Measurements from ENCODE around the gene NUMBL.
"Not testable (repeated sequence)": the region's sequence is repeated elsewhere in the genome, so short reads cannot be mapped to it uniquely, and the experiment has no call there.

NUMBL gene

DNA sequence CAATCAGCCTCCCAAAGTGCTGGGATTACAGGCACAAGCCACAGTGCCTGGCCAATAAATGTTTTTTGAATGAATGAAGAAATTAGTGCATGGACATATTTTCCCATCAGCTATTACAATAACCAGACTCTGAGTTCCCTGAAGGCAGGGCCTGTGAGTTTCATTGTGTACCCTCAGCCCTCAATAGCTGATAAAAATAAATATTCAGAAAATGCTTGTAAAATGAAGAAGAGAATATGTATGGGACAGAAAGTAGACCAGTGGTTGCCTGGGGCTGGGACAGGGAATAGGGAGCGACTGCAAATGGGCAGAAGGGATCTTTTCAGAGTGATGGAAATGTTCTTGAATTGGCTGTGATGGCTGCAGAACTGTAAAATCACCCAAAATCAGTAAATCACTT lies 28.8 kb downstream of the NUMBL start:
- DNase-seq: no peak

DNA sequence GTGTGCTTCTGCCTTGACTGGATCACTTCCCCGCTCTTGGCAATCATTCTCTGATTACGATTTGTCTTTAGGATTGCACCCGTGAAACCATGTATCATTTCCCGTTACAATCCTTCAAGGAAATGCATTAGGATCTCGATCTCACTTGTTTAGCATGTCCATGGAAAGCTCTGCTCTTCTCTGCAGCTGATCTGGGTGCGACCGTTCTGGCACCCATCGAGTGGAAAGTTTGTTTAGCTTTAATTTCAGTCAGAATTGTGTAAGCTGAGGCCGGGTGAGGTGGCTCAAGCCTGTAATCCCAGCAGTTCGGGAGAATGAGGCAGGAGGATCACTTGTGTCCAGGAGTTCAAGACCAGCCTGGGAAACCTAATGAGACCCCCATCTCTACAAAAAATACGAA lies 30.9 kb downstream of the NUMBL start:
- DNase-seq: no peak

DNA sequence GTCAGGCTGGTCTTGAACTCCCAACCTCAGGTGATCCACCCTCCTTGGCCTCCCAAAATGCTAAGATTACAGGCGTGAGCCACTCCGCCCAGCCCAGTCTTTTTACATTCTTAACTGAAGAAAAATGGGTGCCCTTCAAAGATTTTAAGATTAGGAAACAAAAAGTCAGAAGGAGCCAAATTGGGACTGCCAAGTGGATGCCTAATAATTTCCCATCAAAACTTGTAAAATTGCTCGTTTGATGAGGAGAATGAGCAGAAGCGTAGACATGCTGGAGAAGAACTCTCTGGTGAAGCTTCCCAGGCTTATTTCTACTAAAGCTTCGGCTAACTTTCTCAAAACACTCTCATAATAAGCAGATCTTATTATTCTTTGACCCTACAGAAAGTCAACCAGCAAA lies 31.3 kb downstream of the NUMBL start:
- DNase-seq: no peak

DNA sequence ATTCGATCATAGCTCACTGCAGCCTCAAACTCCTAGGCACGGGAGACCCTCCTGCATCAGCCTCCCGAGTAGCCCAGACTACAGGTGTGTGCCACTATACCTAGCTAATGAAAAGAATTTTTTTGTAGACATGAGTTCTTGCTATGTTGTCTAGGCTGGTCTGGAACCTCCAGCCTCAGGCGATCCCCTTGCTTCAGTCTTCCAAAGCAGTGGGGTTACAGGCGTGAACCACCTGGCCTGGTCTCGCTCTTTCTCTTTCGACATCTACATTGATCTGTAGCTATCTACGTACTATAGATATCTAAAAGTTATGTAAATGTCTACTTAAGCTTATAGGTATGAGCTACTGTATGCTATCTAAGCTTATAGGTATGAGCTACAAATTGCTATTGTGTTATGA lies 32.4 kb downstream of the NUMBL start:
- DNase-seq: no peak

DNA sequence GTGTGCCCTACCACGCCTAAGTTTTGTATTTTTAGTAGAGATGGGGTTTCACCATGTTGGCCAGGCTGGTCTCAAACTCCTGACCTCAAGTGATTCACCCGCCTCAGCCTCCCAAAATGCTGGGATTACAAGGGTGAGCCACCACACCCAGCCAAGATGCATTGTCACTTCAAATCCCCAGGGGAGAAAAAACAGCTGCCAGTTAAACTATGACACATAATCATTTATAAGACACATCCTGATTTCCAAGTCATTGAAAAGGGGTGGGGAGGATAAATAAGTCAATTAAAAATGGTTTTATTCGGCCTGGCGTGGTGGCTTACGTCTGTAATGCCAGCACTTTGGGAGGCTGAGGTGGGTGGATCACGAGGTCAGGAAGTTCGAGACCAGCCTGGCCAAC lies 34.8 kb downstream of the NUMBL start:
- not testable (repeated sequence) for DNase-seq

DNA sequence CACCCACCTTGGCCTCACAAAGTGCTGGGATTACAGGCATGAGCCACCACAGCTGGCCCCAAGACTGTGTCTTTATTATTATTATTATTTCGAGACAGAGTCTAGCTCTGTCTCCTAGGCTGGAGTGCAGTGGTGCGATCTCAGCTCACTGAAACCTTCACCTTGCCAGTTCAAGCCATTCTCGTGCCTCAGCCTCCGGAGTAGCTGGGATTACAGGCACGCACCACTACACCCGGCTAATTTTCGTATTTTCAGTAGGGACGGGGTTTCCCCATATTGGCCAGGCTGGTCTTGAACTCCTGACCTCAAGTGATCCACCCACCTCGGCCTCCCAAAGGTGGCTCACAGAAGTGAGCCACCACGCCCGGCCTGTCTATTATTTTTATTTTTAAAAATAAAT lies 38.1 kb downstream of the NUMBL start:
- not testable (repeated sequence) for DNase-seq

DNA sequence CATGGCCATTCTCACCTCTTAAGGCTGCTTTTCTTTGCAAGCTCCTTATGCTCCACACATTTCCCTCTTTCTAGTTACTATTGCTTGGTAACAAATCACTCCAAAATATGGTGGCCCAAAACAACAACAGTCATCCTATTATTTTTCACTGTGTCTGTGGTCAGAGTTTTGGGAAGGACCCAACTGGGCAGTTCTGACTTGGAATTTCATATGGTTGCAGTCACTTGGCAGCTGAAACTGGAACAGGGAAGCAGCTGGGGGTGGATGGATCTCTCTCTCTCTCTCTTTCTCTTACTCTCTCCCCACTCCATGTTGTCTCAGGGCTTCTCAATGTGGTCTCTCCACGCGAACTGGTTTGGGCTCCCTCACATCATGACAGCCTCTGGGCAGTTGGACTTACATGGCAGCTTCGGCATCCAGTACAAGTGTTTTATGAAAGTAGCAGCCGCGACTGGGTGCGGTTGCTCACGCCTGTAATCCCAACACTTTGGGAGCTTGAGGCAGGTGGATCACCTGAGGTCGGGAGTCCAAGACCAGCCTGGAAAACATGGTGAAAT lies 39.6 kb downstream of the NUMBL start:
- DNase-seq: no peak

DNA sequence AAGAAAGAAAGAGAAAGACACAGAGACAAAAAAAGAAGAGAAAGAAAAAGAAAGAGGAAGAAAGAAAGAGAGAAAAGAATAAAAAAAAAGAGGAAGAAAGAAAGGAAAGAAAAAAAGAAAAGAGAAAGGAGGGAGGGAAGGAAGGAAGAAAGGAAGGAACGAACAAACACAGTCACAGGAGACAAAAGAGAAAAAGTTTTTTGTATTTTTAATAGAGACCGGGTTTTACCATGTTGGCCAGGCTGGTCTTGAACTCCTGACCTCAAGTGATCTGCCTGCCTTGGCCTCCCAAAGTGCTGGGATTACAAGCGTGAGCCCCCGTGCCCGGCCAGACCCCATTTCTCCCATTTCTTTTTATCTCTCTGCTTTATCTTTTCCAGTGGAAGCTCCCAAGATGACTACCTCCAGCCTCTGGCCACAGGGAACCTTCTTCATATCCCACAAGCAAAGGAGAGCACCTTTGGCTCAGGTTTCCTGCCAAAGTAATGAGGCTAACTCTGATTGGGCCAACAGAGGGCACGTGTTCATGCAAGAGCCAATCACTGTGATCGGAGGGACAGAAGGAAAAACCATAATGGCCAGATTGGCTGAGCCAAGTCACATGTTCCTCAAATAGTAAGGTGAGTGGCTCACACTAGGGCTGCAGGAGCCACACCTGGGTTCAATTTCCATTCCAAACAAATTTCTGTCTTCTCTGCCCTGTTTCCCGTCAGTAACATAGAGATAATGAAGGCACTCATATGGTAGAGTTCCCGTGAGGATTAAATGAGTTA lies 40.4 kb downstream of the NUMBL start:
- DNase-seq: not testable (repeated sequence)

DNA sequence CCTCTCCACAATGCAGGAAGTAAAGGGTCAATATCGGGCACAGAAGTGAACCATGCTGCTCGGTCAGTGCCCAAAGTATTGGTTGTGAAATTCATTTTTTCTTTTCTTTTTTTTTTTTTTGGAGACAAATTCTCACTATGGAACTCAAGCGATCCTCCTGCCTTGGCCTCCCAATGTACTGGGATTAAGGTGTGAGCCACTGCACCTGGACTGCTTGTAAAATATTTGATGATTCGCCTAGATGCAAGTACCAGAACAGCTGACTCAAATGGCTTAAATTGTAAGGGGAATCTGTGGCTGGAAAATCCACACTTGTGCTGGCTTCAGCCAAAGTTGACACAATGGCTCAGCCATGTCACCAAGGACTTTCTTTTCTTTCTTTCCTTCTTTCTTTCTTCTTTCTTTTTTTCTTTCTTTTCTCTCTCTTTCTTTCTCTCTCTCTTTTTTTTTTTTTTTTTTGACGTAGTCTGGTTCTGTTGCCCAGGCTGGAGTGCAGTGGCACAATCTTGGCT lies 43.7 kb downstream of the NUMBL start:
- no peak for DNase-seq

DNA sequence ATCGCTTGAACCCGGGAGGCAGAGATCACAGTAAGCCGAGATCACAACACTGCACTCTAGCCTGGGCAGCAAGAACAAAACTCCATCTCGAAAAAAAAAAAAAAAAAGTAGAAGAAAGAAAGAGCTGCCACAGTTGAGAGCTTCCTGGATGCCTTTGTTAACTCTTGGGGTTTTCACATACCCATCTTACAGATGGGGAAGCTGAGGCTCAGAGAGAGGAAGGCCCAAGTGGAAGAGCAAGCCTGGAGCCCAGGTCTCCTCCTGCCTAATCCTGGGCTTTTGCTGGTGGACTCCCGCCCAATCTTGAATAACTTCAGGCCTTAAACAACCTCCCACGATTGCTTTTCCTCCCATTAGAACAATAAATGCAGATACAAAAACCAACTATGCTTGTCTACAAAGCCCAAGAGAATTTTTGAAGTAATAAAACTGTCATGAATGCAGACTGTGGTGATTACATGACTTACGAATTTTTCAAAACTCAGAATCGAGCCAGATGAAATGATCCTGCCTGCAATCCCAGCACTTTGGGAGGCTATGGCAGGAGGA lies 47.6 kb downstream of the NUMBL start:
- no peak for DNase-seq

DNA sequence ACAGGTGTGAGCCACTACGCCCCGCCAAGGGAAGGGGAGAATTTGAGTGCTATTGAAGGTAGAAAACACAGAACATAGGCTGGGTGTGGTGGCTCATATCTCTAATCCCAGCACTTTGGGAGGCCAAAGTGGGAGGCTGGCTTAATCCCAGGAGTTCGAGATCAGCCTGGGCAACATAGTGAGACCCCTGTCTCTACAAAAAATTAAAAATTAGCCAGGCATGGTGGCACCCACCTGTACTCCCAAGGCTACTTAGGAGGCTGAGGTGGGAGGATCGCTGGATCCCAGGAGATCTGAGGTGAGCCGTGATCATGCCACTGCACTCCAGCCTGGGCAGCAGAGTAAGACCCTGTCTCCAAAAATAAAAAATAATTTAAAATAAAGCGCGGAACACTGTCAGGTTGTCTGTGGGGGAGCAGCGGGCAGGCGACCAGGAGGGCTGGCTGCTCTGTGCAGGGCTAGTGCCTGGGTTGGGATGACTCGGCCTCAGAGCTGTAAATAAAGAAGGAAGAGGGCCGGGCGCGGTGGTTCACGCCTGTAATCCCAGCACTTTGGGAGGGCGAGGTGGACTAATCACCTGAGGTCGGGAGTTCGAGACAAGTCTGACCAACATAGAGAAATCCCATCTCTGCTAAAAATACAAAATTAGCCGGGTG lies 48.3 kb downstream of the NUMBL start:
- no peak for DNase-seq

DNA sequence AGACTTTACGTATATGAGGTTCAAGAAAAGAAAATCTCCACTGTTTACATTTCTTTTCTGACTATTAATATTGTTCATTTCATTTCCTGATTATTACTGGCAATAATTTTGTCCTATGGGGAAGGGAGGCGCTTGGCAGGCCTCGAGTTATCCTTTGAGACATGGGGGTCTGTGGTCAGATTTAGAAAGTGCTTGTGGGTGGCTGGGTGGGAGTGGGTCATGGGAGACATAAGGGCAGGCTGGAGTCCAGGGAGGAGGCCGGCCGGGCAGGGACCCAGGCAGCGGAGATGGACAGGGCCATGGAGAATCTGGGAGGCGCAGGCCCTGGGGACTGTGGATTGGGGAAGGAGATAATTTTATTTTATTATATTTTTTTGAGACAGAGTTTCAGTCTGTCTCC lies 49.2 kb downstream of the NUMBL start:
- no peak for DNase-seq

DNA sequence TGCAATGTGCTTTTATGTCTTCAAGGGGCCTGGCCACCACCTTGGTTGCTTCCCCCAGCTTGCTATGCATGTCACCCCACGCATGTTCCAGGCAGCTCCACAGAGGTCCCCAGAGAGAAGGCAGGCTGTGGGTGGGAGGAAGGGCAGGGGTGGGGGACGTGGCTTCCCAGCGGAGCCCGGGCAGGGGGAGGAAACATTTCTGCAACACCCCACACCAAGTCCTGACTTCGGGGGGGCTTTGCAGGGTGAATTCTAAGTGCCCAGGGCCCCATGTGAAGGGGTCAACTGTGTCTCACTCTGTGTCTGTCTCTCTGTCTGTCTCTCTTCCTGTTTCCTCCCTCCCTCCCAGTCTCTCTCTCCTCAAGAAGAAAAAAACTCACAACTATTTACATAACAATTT lies 49.7 kb downstream of the NUMBL start:
- DNase-seq: no peak

DNA sequence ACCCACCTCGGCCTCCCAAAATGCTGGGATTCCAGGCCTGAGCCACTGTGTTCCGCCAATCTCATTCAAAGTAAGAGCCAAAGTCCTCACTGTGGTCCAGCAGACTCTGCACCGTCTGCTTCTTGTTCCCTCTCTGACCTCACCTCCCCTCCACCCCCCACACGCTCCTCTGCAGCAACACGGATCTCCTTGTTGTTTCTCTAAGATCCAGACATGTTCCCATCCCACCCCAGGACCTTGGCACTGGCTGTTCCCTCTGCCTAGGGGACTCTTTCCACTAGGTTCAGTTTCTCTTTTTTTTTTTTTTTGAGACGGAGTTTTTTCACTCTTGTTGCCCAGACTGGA lies 50.8 kb downstream of the NUMBL start:
- DNase-seq: no peak

DNA sequence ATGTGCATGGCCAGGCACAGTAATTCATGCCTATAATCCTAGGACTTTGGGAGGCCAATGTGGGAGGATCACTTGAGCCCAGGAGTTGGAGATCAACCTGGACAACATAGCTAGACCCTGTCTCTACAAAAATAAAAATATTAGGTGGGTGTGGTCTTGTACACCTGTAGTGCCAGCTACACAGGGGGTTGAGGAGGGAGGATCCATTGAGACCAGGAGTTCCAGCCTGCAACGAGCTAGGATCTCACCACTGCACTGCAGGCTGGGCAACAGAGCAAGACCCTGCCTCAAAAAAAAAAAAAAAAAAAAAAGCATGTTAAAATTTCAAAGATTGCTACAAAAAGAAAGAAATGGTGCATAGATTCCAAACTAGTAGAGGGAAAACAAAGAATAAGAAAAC lies 52.1 kb downstream of the NUMBL start:
- DNase-seq: no peak

DNA sequence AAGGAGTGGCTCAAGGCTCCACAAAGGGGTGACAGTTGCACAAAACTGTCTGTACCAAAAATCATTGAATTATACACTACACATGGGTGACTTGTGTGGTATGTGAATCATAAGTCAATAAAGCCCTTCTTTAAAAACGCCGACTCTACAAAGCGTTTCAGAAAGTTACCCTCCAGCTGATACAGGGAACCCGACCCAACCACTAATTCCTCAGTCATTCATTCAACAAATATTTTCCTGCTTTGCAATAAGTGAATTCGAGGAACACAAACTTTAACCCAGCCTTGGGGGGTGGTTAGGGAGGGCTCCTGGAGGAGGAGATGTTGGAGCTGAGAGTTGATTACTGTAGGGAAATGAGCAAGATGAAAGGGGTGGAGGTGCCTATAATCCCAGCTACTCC lies 57.2 kb downstream of the NUMBL start:
- no peak for DNase-seq

DNA sequence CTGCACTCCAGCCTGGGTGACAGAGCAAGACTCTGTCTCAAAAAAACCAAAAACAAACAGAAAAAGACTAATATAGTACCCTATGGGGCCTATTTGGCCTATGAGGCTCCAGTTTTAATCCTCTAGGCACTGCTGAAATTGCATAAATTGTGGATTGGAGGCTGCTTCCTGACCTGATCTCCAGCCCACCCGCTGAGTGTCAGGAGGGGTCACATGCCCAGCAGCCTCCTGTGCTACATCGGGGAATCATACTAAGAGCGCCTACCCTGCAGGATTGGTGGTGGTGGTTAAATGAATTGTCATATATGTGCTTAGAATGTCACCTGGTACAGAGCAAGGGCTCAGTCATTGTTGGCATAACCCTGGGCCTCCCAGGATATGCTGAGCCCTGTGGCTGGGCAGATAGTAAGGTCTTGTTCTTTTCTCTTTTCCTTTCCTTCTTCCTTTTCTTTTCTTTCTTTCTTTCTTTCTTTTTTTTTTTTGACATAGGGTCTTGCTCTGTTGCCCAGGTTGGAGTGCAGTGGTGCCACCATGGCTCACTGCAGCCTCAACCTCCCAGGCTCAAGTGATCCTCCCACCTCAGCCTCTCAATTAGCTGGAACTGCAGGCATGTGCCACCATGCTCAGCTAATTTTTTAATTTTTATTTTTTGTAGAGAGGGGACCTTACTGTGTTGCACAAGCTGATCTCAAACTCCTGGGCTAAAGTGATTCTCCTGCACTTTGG lies 58.0 kb downstream of the NUMBL start:
- no peak for DNase-seq

DNA sequence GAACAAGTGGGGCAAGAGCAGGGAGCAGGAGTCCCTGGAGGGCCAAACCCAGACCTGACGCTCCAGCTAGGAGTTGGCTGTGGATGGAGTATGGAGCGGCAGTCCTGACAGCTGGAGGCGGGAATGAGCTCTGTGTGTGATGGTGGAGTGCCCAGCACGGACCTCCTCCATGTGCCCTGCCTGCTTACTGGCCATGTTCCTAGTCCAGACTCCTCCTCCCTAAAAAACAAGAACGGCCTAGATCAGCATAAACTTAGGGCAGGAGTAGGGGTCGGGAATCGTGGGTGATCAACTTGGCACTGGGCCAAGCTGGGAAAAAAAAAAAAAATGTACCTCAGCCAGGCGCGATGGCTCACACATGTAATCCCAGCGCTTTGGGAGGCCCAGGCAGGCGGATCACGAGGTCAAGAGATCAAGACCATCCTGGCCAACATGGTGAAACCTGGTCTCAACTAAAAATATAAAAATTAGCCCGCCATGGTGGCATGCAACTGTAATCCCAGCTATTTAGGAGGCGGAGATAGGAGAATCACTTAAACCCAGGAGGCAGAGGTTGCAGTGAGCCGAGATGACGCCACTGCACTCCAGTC lies 59.8 kb downstream of the NUMBL start:
- no peak for DNase-seq

DNA sequence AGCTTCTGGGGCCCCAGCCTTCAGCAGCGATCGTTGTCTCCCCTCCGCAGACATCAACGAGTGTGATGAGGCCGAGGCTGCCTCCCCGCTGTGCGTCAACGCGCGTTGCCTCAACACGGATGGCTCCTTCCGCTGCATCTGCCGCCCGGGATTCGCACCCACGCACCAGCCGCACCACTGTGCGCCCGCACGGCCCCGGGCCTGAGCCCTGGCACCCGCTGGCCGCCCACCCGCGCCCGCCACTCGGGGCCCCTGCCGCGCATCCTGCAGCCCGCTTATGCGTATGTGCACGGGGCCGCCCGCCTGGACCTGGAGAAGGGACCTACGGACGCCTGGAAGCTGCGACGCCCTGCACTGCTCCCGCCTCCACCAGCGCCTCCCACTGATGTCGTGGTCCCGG lies 61.1 kb downstream of the NUMBL start:
- no peak for DNase-seq

DNA sequence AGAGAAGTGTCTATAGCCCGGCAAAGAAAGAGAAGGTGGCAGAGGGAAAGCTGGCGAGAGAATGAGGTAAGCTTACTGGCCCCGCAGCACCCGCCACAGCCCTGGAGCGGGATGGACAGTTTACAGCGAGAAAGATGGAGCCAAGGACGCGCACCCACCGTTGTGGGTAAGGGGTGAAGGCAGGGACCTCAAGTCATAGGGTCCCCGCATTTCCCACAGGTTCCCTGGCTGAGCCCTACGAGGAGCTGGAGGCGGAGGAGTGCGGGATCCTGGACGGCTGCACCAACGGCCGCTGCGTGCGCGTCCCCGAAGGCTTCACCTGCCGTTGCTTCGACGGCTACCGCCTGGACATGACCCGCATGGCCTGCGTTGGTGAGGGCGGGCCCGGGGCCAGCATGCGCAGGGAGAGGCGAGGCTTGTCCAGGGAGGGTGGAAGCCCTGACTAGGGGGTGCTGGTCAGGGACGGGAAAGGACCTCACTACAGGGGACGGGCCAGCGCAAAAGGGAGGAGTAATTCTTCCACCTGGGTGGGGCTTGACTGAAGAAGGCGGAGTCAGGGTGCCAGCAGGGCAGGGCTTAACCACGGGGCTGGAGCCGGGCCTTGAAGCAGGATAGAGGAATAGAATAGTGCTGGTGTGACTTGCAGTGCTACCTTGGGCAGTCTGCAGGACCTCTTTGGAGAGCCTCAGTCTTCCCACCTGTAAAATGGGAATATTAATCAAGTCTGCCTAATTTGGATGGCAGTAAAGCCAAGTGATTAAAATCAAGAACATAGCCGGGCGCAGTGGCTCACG lies 62.8 kb downstream of the NUMBL start:
- DNase-seq: no peak

DNA sequence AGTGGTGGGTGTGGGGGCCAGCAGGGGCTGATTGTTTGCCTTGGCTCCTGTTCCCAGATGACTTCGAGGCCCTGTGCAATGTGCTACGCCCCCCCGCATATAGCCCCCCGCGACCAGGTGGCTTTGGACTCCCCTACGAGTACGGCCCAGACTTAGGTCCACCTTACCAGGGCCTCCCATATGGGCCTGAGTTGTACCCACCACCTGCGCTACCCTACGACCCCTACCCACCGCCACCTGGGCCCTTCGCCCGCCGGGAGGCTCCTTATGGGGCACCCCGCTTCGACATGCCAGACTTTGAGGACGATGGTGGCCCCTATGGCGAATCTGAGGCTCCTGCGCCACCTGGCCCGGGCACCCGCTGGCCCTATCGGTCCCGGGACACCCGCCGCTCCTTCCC lies 63.5 kb downstream of the NUMBL start:
- no peak for DNase-seq

All from stimulated activated CD4-positive, alpha-beta T cell treated with anti-CD3 and anti-CD28 coated beads, Interleukin-1b, Interleukin-23, amount 100 ng/mL, for 48 hours (primary cell).